SK-N-SH (cell line): ENCODE measurements around the gene TOR4A. TPM values are rescaled to one million over a fixed set of nuclear protein-coding genes. Genes with fewer than 3 reads are reported as not detected.

Source experiments
- CTCF ChIA-PET: fragments of 300-600, 350-600 bp; formaldehyde crosslinking; extraction: SDS; loops from one replicate; lab custom pipeline; 2021; lab: Yijun Ruan, JAX
- POLR2A ChIA-PET: fragments of 350-600 bp; sonication (Branson Sonifier 250); formaldehyde crosslinking; extraction: SDS; loops from one replicate; lab custom pipeline; 2020; ENCODE audit warnings: antibody characterized with exemption, inconsistent platforms; lab: Yijun Ruan, JAX
- DNase-seq: peaks from one replicate; pipeline ENCODE4 v3.0.0; 2012
- H2AFZ ChIP-seq: fragments of 200-600 bp; sonication (generic); 2 replicates; pipeline ENCODE4 v1.8.1; 2016; ENCODE audit warnings: antibody characterized with exemption, mild to moderate bottlenecking, low read depth
- H3F3A ChIP-seq: fragments of 200-600 bp; sonication (generic); replicated peaks from 2 replicates; pipeline ENCODE3; 2016; ENCODE audit warnings: antibody characterized with exemption, mild to moderate bottlenecking; ENCODE audit not compliant: insufficient read depth
- H3K27ac ChIP-seq, 2 experiments: fragments of 200-500 bp in 1 of 2; fragments of 200-600 bp in 1 of 2; sonication (Bioruptor generic) in 1 of 2; sonication (generic), shearing (Covaris generic) in 1 of 2; 2 replicates each; pipeline versions ENCODE4 v1.5.1 to v1.6.1; 2014 to 2016; ENCODE audit warnings: low read depth in 2 of 2, inconsistent platforms in 1 of 2, low read length in 1 of 2, mild to moderate bottlenecking in 1 of 2, mixed read lengths in 1 of 2
- H3K27me3 ChIP-seq: fragments of 200-600 bp; sonication (generic), shearing (Covaris generic); 2 replicates; pipeline ENCODE4 v1.6.1; 2016; ENCODE audit warnings: mixed run types; ENCODE audit not compliant: insufficient read depth
- H3K36me3 ChIP-seq, 2 experiments: fragments of 200-500 bp in 1 of 2; fragments of 200-600 bp in 1 of 2; sonication (Bioruptor generic) in 1 of 2; sonication (generic) in 1 of 2; replicated peaks in 1 of 2; 2 replicates each; pipeline versions ENCODE3 to v1.5.1; 2014 to 2016; ENCODE audit warnings: low read length in 1 of 2, mild to moderate bottlenecking in 1 of 2; ENCODE audit not compliant: insufficient read depth in 2 of 2, control insufficient read depth in 1 of 2
- H3K4me1 ChIP-seq, 2 experiments: fragments of 200-500 bp in 1 of 2; fragments of 200-600 bp in 1 of 2; sonication (Bioruptor generic) in 1 of 2; sonication (generic), shearing (Covaris generic) in 1 of 2; 2 replicates each; pipeline versions ENCODE4 v1.5.1 to v1.6.1; 2014 to 2016; ENCODE audit warnings: low read depth in 1 of 2, low read length in 1 of 2, mixed run types in 1 of 2; ENCODE audit not compliant: insufficient read depth in 2 of 2, control insufficient read depth in 1 of 2
- H3K4me2 ChIP-seq: fragments of 200-600 bp; sonication (generic), shearing (Covaris generic); 2 replicates; pipeline ENCODE4 v1.6.1; 2017; ENCODE audit warnings: mixed run types
- H3K4me3 ChIP-seq, 2 experiments: fragments of 200-500 bp in 1 of 2; fragments of 200-600 bp in 1 of 2; sonication (Bioruptor generic) in 1 of 2; sonication (generic), shearing (Covaris generic) in 1 of 2; 2 replicates each; pipeline versions ENCODE4 v1.5.1 to v1.8.1; 2014 to 2016; ENCODE audit warnings: low read depth in 2 of 2, inconsistent platforms in 1 of 2, low read length in 1 of 2, mild to moderate bottlenecking in 1 of 2, mixed read lengths in 1 of 2, moderate library complexity in 1 of 2
- H3K79me2 ChIP-seq: fragments of 200-600 bp; sonication (generic); 2 replicates; pipeline ENCODE4 v1.8.1; 2017; ENCODE audit warnings: mild to moderate bottlenecking; ENCODE audit not compliant: insufficient read depth
- H3K9ac ChIP-seq: fragments of 200-600 bp; sonication (generic); 2 replicates; pipeline ENCODE4 v1.6.1; 2017; ENCODE audit warnings: mixed run types
- H3K9me2 ChIP-seq: fragments of 200-600 bp; sonication (generic); 2 replicates; pipeline ENCODE4 v1.6.1; 2017; ENCODE audit warnings: mixed run types
- H3K9me3 ChIP-seq: fragments of 200-600 bp; sonication (generic); 2 replicates; pipeline ENCODE4 v1.6.1; 2017; ENCODE audit warnings: mixed run types, mild to moderate bottlenecking, moderate library complexity
- H4K20me1 ChIP-seq: fragments of 200-600 bp; sonication (generic); 2 replicates; pipeline ENCODE4 v1.6.1; 2017; ENCODE audit warnings: mild to moderate bottlenecking, mixed run types; ENCODE audit not compliant: insufficient read depth
- EZH2phosphoT487 ChIP-seq: fragments of 200-600 bp; sonication (generic); IDR thresholded peaks from 2 replicates; pipeline ENCODE4 v1.6.1; 2017; ENCODE audit warnings: low read depth, mixed run types, mild to moderate bottlenecking, antibody characterized with exemption, moderate library complexity, borderline replicate concordance
- GATA2 ChIP-seq: sonication (generic); formaldehyde crosslinking; IDR thresholded peaks from 2 replicates; pipeline ENCODE4 v1.5.0; 2020; ENCODE audit warnings: mild to moderate bottlenecking, missing genetic modification reagents
- MEF2A ChIP-seq: IDR thresholded peaks from 2 replicates; pipeline ENCODE4 v1.4.0; 2012; ENCODE audit warnings: low read depth, borderline replicate concordance
- NRF1 ChIP-seq: IDR thresholded peaks from 2 replicates; pipeline ENCODE4 v1.6.1; 2012; ENCODE audit warnings: low read depth, mild to moderate bottlenecking, low read length
- RAD21 ChIP-seq: IDR thresholded peaks from 2 replicates; pipeline ENCODE4 v1.6.1; 2012; ENCODE audit warnings: mild to moderate bottlenecking, low read length
- RFX5 ChIP-seq: IDR thresholded peaks from 2 replicates; pipeline ENCODE4 v1.6.1; 2012; ENCODE audit warnings: mild to moderate bottlenecking, improper control_type of control experiment, low read length
- SMC3 ChIP-seq: IDR thresholded peaks from 2 replicates; pipeline ENCODE4 v1.6.1; 2012; ENCODE audit warnings: low read depth, low read length, improper control_type of control experiment
- TCF12 ChIP-seq: IDR thresholded peaks from 2 replicates; pipeline ENCODE4 v1.4.0; 2012
- WGBS: methylation state at CpG from one replicate; pipeline ENCODE4 v1.1.6; 2017; ENCODE audit warnings: low lambda C conversion rate; 5-methylcytosine and 5-hydroxymethylcytosine counted together
- polyA plus RNA-seq, 3 experiments: library from polyadenylated mRNA; depleted of rRNA; stranded (reverse); fragments of >200 nt; gene quantifications; 2 replicates each; pipeline ENCODE4 v1.2.3, GENCODE V29; 2012
- TF ChIP-seq, protein P1 (sequence below): IDR thresholded peaks from 2 replicates; pipeline ENCODE4 v1.4.0; 2012; ENCODE audit warnings: low read depth
- TF ChIP-seq, protein P2 (sequence below): IDR thresholded peaks from 2 replicates; pipeline ENCODE4 v1.4.0; 2012; ENCODE audit warnings: low read depth, borderline replicate concordance
- TF ChIP-seq, protein P3 (sequence below): fragments of 200-600 bp; sonication (generic); IDR thresholded peaks from 2 replicates; pipeline ENCODE4 v1.6.1; 2017; ENCODE audit warnings: antibody characterized with exemption, mild to moderate bottlenecking, moderate library complexity

The TOR4A gene
- polyA plus RNA-seq, 1 of the 3 experiments (the other 2 are of a cell fraction) = 0.81 TPM

DNA sequence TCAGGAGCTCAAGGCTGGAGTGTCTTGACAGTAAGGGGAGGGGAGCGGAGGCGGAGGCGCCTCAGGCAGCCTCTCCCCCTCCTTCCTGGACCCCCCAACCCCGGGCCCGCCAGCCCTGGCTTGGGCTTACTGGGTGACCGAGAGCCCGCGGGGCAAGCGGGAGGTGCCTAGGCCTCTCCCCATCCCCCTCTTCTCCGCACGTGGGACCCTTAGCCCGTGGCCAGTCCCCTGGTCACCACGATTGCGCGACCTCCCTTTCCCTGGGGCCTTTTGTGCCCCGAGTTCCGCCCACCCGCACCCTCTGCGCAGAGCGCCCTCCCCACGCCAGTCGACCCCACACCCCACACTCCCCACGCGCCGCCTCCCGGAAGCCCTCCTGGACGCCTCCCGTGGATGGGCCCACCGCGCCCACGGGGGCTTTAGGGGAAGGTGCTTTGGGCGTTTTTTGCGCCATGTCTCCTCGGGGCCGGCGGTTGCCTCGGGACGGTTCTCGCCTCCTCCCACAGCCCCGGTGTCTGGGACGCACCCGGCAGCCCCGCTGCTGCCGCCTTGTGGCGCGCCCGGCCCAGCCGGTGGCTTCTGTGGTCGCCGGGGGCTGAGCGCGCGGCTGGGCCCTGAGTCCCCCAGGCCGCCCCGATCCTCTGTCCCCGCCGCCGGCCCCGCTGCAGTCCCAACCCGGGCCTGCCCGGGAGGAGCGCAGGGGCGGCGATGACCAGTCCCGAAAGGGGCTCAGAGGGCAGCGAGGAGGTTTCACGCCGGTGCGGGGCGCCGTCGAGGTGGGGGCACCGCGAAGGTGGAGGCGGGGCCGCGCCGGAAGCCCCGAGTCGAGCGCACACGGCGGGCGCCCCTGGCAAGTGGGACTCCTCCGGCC, 3.2 kb downstream of the TOR4A start:
- H3K27ac ChIP-seq = no peak overlapping the region
- H3K9me2 ChIP-seq = no peaks in the 10 kb centered on the region
- ChIA-PET CTCF (interaction anchor here (0.8 to 1.9 kb wide), 5 partner anchors 13 to 142 kb away, joined by 3 to 8 read pairs (median 3); partner anchors contain the start of genes EXD3, NOXA1 and NRARP), POLR2A (no interaction called here)
- H3K4me1 ChIP-seq = peaks cover 0 to 8% of the 10 kb centered on the region in 2 experiments; a peak in 2 of 4 replicates
- WGBS = 30% methylated on average over 50 of the region's 85 CpGs
- H2AFZ ChIP-seq = peak overlapping the region; percentile 51; the same call in 1 of the 2 replicates
- peaks cover 7% of the 10 kb centered on the region for H3F3A ChIP-seq
- no peaks in the 10 kb centered on the region for H3K79me2 ChIP-seq
- peak overlapping the region in 1 of 2 experiments; percentile 37; a peak in 3 of 4 replicates for H3K4me3 ChIP-seq
- no peaks in the 10 kb centered on the region for H3K36me3 ChIP-seq
- DNase-seq = peak; percentile 92
- H3K27me3 ChIP-seq = no peaks in the 10 kb centered on the region
- TF ChIP-seq RFX5 = no peak
- peak; percentile 21 for TF ChIP-seq RAD21
- no peak for TF ChIP-seq EZH2phosphoT487
- TF ChIP-seq, protein P1, sequence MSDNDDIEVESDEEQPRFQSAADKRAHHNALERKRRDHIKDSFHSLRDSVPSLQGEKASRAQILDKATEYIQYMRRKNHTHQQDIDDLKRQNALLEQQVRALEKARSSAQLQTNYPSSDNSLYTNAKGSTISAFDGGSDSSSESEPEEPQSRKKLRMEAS = no peak
- TF ChIP-seq, protein P2, sequence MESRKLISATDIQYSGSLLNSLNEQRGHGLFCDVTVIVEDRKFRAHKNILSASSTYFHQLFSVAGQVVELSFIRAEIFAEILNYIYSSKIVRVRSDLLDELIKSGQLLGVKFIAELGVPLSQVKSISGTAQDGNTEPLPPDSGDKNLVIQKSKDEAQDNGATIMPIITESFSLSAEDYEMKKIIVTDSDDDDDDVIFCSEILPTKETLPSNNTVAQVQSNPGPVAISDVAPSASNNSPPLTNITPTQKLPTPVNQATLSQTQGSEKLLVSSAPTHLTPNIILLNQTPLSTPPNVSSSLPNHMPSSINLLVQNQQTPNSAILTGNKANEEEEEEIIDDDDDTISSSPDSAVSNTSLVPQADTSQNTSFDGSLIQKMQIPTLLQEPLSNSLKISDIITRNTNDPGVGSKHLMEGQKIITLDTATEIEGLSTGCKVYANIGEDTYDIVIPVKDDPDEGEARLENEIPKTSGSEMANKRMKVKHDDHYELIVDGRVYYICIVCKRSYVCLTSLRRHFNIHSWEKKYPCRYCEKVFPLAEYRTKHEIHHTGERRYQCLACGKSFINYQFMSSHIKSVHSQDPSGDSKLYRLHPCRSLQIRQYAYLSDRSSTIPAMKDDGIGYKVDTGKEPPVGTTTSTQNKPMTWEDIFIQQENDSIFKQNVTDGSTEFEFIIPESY = no peak
- no peak for TF ChIP-seq TCF12
- TF ChIP-seq GATA2 (CRISPR knock-in tag) = no peak
- no peak for TF ChIP-seq MEF2A
- no peak for TF ChIP-seq NRF1
- TF ChIP-seq, protein P3, sequence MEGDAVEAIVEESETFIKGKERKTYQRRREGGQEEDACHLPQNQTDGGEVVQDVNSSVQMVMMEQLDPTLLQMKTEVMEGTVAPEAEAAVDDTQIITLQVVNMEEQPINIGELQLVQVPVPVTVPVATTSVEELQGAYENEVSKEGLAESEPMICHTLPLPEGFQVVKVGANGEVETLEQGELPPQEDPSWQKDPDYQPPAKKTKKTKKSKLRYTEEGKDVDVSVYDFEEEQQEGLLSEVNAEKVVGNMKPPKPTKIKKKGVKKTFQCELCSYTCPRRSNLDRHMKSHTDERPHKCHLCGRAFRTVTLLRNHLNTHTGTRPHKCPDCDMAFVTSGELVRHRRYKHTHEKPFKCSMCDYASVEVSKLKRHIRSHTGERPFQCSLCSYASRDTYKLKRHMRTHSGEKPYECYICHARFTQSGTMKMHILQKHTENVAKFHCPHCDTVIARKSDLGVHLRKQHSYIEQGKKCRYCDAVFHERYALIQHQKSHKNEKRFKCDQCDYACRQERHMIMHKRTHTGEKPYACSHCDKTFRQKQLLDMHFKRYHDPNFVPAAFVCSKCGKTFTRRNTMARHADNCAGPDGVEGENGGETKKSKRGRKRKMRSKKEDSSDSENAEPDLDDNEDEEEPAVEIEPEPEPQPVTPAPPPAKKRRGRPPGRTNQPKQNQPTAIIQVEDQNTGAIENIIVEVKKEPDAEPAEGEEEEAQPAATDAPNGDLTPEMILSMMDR = peak; percentile 46
- peak; percentile 34; the same call in 1 of the 2 replicates for TF ChIP-seq SMC3
- H4K20me1 ChIP-seq = no peaks in the 10 kb centered on the region
- no peaks in the 10 kb centered on the region for H3K9me3 ChIP-seq
- no peak overlapping the region for H3K9ac ChIP-seq
- H3K4me2 ChIP-seq = peak overlapping the region; percentile 66
